ENCODE measurements around the gene NUP85. TPM values are rescaled to one million over a fixed set of nuclear protein-coding genes. Genes with fewer than 3 reads are reported as not detected.
"Not testable (repeated sequence)": the region's sequence is repeated elsewhere in the genome, so short reads cannot be mapped to it uniquely, and the experiment has no call there.

Gene NUP85
- total RNA-seq, 1 experiment from 2014 or later: 95.6 TPM

DNA sequence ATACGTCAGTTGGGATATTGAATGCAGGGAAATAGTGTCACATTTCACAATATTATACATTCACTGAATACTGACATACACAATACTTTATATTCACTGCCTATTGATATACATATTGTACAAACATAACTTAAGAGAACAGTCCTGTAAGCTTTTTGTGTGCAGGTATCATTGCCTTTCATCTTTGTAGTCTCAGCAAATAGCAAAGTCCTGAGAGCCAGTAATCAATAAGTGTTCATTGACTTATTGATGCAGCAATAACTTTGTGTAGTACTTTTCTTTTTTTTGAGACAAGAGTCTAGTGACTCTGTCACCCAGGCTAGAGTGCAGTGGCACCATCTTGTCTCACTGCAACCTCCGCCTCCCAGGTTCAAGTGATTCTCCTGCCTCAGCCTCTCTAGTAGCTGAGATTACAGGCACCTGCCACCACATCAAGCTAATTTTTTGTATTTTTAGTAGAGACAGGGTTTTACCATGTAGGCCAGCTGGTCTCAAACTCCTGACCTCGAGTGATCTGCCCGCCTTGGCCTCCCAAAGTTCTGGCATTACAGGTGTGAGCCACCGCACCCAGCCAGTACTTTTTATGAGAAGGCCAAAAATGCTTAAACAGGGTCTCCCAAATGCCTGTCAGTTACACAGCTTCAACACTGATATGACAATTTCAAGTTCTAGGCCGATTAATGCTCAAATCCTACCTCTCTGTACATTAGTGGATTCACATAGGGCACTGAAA is 5.4 kb upstream of the NUP85 start:
- Histone ChIP-seq H3K9me2 (replicated peaks; ENCODE audit: low read length) (no peaks in the 10 kb centered on the region), H2AFZ (ENCODE audit: low read length) (no peak overlapping the region), H3K4me1 (ENCODE audit: insufficient read depth, low read length) (peaks cover 5% of the 10 kb centered on the region; the same call in 1 of the 2 replicates), H3K27ac (ENCODE audit: low read length) (no peak overlapping the region), H3K4me3 (ENCODE audit: low read length) (no peak overlapping the region), H3K27me3 (ENCODE audit: low read length) (no peaks in the 10 kb centered on the region), H3K36me3 (ENCODE audit: low read depth, low read length) (no peaks in the 10 kb centered on the region), H4K20me1 (ENCODE audit: low read length) (no peaks in the 10 kb centered on the region), H3K9me3 (ENCODE audit: low read length) (no peaks in the 10 kb centered on the region), H3K4me2 (ENCODE audit: low read length) (no peak overlapping the region), H3F3A (ENCODE audit: low read length, unreplicated experiment) (no peaks in the 10 kb centered on the region), H3K9ac (ENCODE audit: low read length) (no peak overlapping the region), H3K79me2 (ENCODE audit: low read length) (peaks cover 10% of the 10 kb centered on the region)
- ChIA-PET POLR2A (ENCODE audit: unreplicated experiment) (no interaction called here), CTCF (interaction anchor here (1.7 kb wide), 1 partner anchor 86 kb away, joined by 57 read pairs; no protein-coding TSS in a partner anchor)
- BruUV-seq (replicated peaks): no TSS peak
- TF ChIP-seq EZH2phosphoT487 (IDR thresholded peaks at IDR 0.05; ENCODE audit: borderline replicate concordance, low read length) (no peak), EZH2 (IDR thresholded peaks at IDR 0.05; ENCODE audit: low read length, unreplicated experiment) (no peak), CTCF (conservative IDR thresholded peaks at IDR 0.05; ENCODE audit: low read depth, low read length) (no peak)
- intact Hi-C loops (cut with micrococcal nuclease): loop anchor here (5.0 to 10.0 kb wide), 4 partner anchors 68 to 238 kb away; partner anchors contain the start of gene NT5C
- DNase-seq (no peak), ATAC-seq (no peak)

DNA sequence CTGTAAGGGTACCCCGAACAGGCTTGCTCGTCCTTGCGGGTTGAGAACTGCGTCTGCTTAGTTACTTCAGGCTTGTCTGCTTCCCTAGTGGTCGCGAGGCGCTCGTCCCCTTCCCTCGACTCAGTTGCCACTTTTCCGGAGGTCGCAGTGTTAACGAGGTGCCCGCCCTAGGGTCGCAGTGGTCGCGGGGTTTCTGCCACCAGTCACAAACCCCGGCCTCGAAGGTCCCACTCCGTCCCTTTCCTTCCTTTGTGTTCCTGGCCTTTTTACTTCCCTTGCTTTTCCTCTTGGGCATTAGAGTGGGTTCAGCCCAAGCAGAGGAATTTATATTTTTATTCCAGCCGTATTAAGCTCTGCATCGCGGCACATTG is 299 bp downstream of the NUP85 start:
- no peaks in the 10 kb centered on the region for H4K20me1 ChIP-seq (ENCODE audit: low read length)
- ATAC-seq (peak; percentile 1; the same call in 1 of the 2 replicates), DNase-seq (no peak)
- TF ChIP-seq EZH2 (IDR thresholded peaks at IDR 0.05; ENCODE audit: low read length, unreplicated experiment) (no peak), CTCF (conservative IDR thresholded peaks at IDR 0.05; ENCODE audit: low read depth, low read length) (no peak), EZH2phosphoT487 (IDR thresholded peaks at IDR 0.05; ENCODE audit: borderline replicate concordance, low read length) (no peak)
- H3K36me3 ChIP-seq (ENCODE audit: low read depth, low read length): peaks cover 20% of the 10 kb centered on the region
- H3K4me2 ChIP-seq (ENCODE audit: low read length): peak overlapping the region; percentile 85
- intact Hi-C loops (cut with micrococcal nuclease): loop anchor here (10.0 kb wide), 2 partner anchors 171 to 209 kb away; no protein-coding TSS in a partner anchor
- ChIA-PET POLR2A (ENCODE audit: unreplicated experiment) (interaction anchor here (0.6 kb wide), 1 partner anchor 75 kb away, joined by 4 read pairs; no protein-coding TSS in a partner anchor), CTCF (interaction anchor here (0.6 to 1.8 kb wide), 2 partner anchors 10 to 92 kb away, joined by 3 to 5 read pairs; no protein-coding TSS in a partner anchor)
- H3K79me2 ChIP-seq (ENCODE audit: low read length): peaks cover 63% of the 10 kb centered on the region
- peak overlapping the region; percentile 98 for H3K9ac ChIP-seq (ENCODE audit: low read length)
- BruUV-seq (replicated peaks): TSS peak; percentile 78
- H3K9me2 ChIP-seq (replicated peaks; ENCODE audit: low read length): no peaks in the 10 kb centered on the region
- H3K27me3 ChIP-seq (ENCODE audit: low read length): no peaks in the 10 kb centered on the region
- peak overlapping the region; percentile 91 for H3K4me3 ChIP-seq (ENCODE audit: low read length)
- peak overlapping the region; percentile 94 for H3K27ac ChIP-seq (ENCODE audit: low read length)
- no peaks in the 10 kb centered on the region for H3K9me3 ChIP-seq (ENCODE audit: low read length)
- peak overlapping the region; percentile 84 for H2AFZ ChIP-seq (ENCODE audit: low read length)
- no peaks in the 10 kb centered on the region for H3F3A ChIP-seq (ENCODE audit: low read length, unreplicated experiment)
- H3K4me1 ChIP-seq (ENCODE audit: insufficient read depth, low read length): peaks cover 8% of the 10 kb centered on the region; the same call in 1 of the 2 replicates

GRCh38 chr17:75207050-75207407 is 1.6 kb downstream of the NUP85 start:
- peak overlapping the region; percentile 91 for H3K4me3 ChIP-seq (ENCODE audit: low read length)
- H4K20me1 ChIP-seq (ENCODE audit: low read length); BruUV-seq (replicated peaks); H3F3A ChIP-seq (ENCODE audit: low read length, unreplicated experiment); ATAC-seq; H3K27me3 ChIP-seq (ENCODE audit: low read length); H2AFZ ChIP-seq (ENCODE audit: low read length); H3K9me3 ChIP-seq (ENCODE audit: low read length); H3K9me2 ChIP-seq (replicated peaks; ENCODE audit: low read length); DNase-seq; H3K27ac ChIP-seq (ENCODE audit: low read length); H3K4me1 ChIP-seq (ENCODE audit: insufficient read depth, low read length): not testable (repeated sequence)
- CTCF ChIA-PET: interaction anchor here (0.7 kb wide), 1 partner anchor 205 kb away, joined by 3 read pairs; no protein-coding TSS in a partner anchor
- H3K79me2 ChIP-seq (ENCODE audit: low read length): peaks cover 63% of the 10 kb centered on the region
- H3K36me3 ChIP-seq (ENCODE audit: low read depth, low read length): peaks cover 28% of the 10 kb centered on the region
- POLR2A ChIA-PET (ENCODE audit: unreplicated experiment): interaction anchor here (0.7 kb wide), 1 partner anchor 48 kb away, joined by 4 read pairs; no protein-coding TSS in a partner anchor
- H3K9ac ChIP-seq (ENCODE audit: low read length): peak overlapping the region; percentile 98
- intact Hi-C loops (cut with micrococcal nuclease): loop anchor here (10.0 kb wide), 2 partner anchors 172 to 208 kb away; no protein-coding TSS in a partner anchor
- peak overlapping the region; percentile 85 for H3K4me2 ChIP-seq (ENCODE audit: low read length)
